ENCODE measurements around the gene CD82. TPM values are rescaled to one million over a fixed set of nuclear protein-coding genes. Genes with fewer than 3 reads are reported as not detected.

Gene CD82
- total RNA-seq, 1 experiment from 2014 or later, result 32.6 TPM

- Mint-ChIP-seq H3K27me3 (ENCODE audit: unreplicated experiment) (peaks cover 36% of the 10 kb centered on the region), H3K4me1 (ENCODE audit: low read depth, unreplicated experiment) (no peaks in the 10 kb centered on the region), H3K4me3 (ENCODE audit: low read depth, unreplicated experiment) (no peak overlapping the region), H3K27ac (ENCODE audit: unreplicated experiment) (no peak overlapping the region), H3K36me3 (ENCODE audit: insufficient read depth, unreplicated experiment) (no peaks in the 10 kb centered on the region), H3K9me3 (ENCODE audit: low read depth, unreplicated experiment) (no peaks in the 10 kb centered on the region)
- BruUV-seq (replicated peaks), result no TSS peak
- no peak for TF ChIP-seq CTCF (IDR thresholded peaks at IDR 0.05; ENCODE audit: unreplicated experiment)
- no peak for DNase-seq
- intact Hi-C loops (cut with micrococcal nuclease; ENCODE audit: unreplicated experiment), result no loop called here
- CTCF ChIA-PET, result interaction anchor here (0.6 kb wide), 2 partner anchors 17 to 160 kb away, joined by 4 read pairs; no protein-coding TSS in a partner anchor
These were observed 53.3 kb downstream of the CD82 start for GRCh38 chr11:44618561-44619425.

- no peaks in the 10 kb centered on the region for H3K36me3 Mint-ChIP-seq (ENCODE audit: insufficient read depth, unreplicated experiment)
- no TSS peak for BruUV-seq (replicated peaks)
- no peak for DNase-seq
- no peaks in the 10 kb centered on the region for H3K4me1 Mint-ChIP-seq (ENCODE audit: low read depth, unreplicated experiment)
- CTCF ChIA-PET, result interaction anchor here (0.7 to 1.3 kb wide), 3 partner anchors 291 to 335 kb away, joined by 3 to 4 read pairs (median 3); no protein-coding TSS in a partner anchor
- TF ChIP-seq CTCF (IDR thresholded peaks at IDR 0.05; ENCODE audit: unreplicated experiment), result no peak
- H3K4me3 Mint-ChIP-seq (ENCODE audit: low read depth, unreplicated experiment), result no peak overlapping the region
- H3K27me3 Mint-ChIP-seq (ENCODE audit: unreplicated experiment), result peaks cover 52% of the 10 kb centered on the region
- intact Hi-C loops (cut with micrococcal nuclease; ENCODE audit: unreplicated experiment), result no loop called here
- no peak overlapping the region for H3K27ac Mint-ChIP-seq (ENCODE audit: unreplicated experiment)
- no peaks in the 10 kb centered on the region for H3K9me3 Mint-ChIP-seq (ENCODE audit: low read depth, unreplicated experiment)
These were observed 54.9 kb downstream of the CD82 start for GRCh38 chr11:44620328-44620725.

GRCh38 chr11:44621140-44621681 is 55.7 kb downstream of the CD82 start:
- peak; percentile 95 for TF ChIP-seq CTCF (IDR thresholded peaks at IDR 0.05; ENCODE audit: unreplicated experiment)
- Mint-ChIP-seq H3K4me3 (ENCODE audit: low read depth, unreplicated experiment) (no peak overlapping the region), H3K9me3 (ENCODE audit: low read depth, unreplicated experiment) (no peaks in the 10 kb centered on the region), H3K4me1 (ENCODE audit: low read depth, unreplicated experiment) (no peaks in the 10 kb centered on the region), H3K36me3 (ENCODE audit: insufficient read depth, unreplicated experiment) (no peaks in the 10 kb centered on the region), H3K27ac (ENCODE audit: unreplicated experiment) (no peak overlapping the region), H3K27me3 (ENCODE audit: unreplicated experiment) (peaks cover 60% of the 10 kb centered on the region)
- CTCF ChIA-PET, result interaction anchor here (0.7 to 1.3 kb wide), 4 partner anchors 10 to 334 kb away, joined by 3 to 4 read pairs (median 3); no protein-coding TSS in a partner anchor
- peak; percentile 78 for DNase-seq
- intact Hi-C loops (cut with micrococcal nuclease; ENCODE audit: unreplicated experiment), result loop anchor here (1.0 kb wide), 2 partner anchors 154 to 290 kb away; no protein-coding TSS in a partner anchor
- BruUV-seq (replicated peaks), result no TSS peak

GRCh38 chr11:44621784-44622183 is 56.3 kb downstream of the CD82 start:
- Mint-ChIP-seq H3K9me3 (ENCODE audit: low read depth, unreplicated experiment) (no peaks in the 10 kb centered on the region), H3K27ac (ENCODE audit: unreplicated experiment) (no peak overlapping the region), H3K36me3 (ENCODE audit: insufficient read depth, unreplicated experiment) (no peaks in the 10 kb centered on the region), H3K27me3 (ENCODE audit: unreplicated experiment) (peaks cover 66% of the 10 kb centered on the region), H3K4me1 (ENCODE audit: low read depth, unreplicated experiment) (no peaks in the 10 kb centered on the region), H3K4me3 (ENCODE audit: low read depth, unreplicated experiment) (no peak overlapping the region)
- BruUV-seq (replicated peaks), result no TSS peak
- intact Hi-C loops (cut with micrococcal nuclease; ENCODE audit: unreplicated experiment), result loop anchor here (1.0 kb wide), 2 partner anchors 154 to 290 kb away; no protein-coding TSS in a partner anchor
- TF ChIP-seq CTCF (IDR thresholded peaks at IDR 0.05; ENCODE audit: unreplicated experiment), result no peak
- CTCF ChIA-PET, result interaction anchor here (0.7 to 1.3 kb wide), 5 partner anchors 10 to 334 kb away, joined by 3 to 4 read pairs (median 3); no protein-coding TSS in a partner anchor
- DNase-seq, result no peak
